ENCODE measurements around the gene AKTIP. TPM values are rescaled to one million over a fixed set of nuclear protein-coding genes. Genes with fewer than 3 reads are reported as not detected.

Gene AKTIP
- total and polyA plus RNA-seq, 9 of the 15 experiments (the other 6 are each of a cell fraction or from before 2014, with no cell fraction given) = 3.0 to 10.7 (median 4.4) TPM

DNA sequence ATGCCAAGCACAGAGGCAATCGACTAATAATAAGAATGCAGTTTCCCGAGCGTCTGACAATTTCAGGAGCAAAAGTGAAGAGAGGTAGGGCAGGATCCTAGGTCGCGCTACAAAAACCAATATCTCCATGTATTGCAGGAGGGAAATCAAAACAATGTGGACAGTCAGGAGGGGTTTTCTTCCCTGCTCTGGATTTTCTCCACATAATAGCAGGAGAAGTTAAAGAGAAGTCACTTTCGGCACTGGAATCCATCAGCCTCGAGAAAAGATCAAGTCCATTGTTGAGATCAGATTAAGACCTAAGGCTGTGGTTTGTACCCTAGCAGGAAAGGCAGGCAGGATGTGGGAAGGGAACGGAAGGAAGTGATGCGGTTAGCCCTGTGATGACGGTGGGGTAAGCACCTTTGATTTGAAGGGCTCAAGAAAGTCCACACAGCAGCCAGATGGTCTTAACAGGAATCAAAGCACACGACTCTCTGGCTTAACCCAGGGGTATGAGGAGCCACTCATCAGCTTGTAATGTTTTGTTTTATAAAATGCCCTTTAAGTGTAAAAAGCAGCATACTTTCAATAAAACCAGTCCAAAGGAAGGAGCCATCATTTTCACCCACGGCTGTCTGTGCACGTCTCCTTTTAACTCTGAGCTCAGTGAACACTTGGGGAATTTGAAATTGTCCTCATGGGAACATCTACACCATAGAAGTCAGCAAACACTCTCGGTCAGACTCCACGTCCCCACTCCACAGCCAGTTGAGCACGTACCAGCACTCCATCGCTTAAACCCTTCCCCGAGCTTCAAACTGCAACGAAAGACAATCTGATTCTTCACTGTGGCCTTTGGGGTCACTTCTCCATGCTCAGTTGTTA is 15.8 kb upstream of the AKTIP start (continued):
- TF ChIP-seq, protein P1, sequence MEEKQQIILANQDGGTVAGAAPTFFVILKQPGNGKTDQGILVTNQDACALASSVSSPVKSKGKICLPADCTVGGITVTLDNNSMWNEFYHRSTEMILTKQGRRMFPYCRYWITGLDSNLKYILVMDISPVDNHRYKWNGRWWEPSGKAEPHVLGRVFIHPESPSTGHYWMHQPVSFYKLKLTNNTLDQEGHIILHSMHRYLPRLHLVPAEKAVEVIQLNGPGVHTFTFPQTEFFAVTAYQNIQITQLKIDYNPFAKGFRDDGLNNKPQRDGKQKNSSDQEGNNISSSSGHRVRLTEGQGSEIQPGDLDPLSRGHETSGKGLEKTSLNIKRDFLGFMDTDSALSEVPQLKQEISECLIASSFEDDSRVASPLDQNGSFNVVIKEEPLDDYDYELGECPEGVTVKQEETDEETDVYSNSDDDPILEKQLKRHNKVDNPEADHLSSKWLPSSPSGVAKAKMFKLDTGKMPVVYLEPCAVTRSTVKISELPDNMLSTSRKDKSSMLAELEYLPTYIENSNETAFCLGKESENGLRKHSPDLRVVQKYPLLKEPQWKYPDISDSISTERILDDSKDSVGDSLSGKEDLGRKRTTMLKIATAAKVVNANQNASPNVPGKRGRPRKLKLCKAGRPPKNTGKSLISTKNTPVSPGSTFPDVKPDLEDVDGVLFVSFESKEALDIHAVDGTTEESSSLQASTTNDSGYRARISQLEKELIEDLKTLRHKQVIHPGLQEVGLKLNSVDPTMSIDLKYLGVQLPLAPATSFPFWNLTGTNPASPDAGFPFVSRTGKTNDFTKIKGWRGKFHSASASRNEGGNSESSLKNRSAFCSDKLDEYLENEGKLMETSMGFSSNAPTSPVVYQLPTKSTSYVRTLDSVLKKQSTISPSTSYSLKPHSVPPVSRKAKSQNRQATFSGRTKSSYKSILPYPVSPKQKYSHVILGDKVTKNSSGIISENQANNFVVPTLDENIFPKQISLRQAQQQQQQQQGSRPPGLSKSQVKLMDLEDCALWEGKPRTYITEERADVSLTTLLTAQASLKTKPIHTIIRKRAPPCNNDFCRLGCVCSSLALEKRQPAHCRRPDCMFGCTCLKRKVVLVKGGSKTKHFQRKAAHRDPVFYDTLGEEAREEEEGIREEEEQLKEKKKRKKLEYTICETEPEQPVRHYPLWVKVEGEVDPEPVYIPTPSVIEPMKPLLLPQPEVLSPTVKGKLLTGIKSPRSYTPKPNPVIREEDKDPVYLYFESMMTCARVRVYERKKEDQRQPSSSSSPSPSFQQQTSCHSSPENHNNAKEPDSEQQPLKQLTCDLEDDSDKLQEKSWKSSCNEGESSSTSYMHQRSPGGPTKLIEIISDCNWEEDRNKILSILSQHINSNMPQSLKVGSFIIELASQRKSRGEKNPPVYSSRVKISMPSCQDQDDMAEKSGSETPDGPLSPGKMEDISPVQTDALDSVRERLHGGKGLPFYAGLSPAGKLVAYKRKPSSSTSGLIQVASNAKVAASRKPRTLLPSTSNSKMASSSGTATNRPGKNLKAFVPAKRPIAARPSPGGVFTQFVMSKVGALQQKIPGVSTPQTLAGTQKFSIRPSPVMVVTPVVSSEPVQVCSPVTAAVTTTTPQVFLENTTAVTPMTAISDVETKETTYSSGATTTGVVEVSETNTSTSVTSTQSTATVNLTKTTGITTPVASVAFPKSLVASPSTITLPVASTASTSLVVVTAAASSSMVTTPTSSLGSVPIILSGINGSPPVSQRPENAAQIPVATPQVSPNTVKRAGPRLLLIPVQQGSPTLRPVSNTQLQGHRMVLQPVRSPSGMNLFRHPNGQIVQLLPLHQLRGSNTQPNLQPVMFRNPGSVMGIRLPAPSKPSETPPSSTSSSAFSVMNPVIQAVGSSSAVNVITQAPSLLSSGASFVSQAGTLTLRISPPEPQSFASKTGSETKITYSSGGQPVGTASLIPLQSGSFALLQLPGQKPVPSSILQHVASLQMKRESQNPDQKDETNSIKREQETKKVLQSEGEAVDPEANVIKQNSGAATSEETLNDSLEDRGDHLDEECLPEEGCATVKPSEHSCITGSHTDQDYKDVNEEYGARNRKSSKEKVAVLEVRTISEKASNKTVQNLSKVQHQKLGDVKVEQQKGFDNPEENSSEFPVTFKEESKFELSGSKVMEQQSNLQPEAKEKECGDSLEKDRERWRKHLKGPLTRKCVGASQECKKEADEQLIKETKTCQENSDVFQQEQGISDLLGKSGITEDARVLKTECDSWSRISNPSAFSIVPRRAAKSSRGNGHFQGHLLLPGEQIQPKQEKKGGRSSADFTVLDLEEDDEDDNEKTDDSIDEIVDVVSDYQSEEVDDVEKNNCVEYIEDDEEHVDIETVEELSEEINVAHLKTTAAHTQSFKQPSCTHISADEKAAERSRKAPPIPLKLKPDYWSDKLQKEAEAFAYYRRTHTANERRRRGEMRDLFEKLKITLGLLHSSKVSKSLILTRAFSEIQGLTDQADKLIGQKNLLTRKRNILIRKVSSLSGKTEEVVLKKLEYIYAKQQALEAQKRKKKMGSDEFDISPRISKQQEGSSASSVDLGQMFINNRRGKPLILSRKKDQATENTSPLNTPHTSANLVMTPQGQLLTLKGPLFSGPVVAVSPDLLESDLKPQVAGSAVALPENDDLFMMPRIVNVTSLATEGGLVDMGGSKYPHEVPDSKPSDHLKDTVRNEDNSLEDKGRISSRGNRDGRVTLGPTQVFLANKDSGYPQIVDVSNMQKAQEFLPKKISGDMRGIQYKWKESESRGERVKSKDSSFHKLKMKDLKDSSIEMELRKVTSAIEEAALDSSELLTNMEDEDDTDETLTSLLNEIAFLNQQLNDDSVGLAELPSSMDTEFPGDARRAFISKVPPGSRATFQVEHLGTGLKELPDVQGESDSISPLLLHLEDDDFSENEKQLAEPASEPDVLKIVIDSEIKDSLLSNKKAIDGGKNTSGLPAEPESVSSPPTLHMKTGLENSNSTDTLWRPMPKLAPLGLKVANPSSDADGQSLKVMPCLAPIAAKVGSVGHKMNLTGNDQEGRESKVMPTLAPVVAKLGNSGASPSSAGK (IDR thresholded peaks at IDR 0.05) = 0 out of 2 replicates have a peak, but pooled peaks have one; percentile 26
- TF ChIP-seq EP300 (IDR thresholded peaks at IDR 0.05; ENCODE audit: low read length) = peak; percentile 40; the same call in 1 of the 2 replicates
- TF ChIP-seq ARID1B (IDR thresholded peaks at IDR 0.05) = peak; percentile 47; the same call in 1 of the 2 replicates
- TF ChIP-seq, protein P2, sequence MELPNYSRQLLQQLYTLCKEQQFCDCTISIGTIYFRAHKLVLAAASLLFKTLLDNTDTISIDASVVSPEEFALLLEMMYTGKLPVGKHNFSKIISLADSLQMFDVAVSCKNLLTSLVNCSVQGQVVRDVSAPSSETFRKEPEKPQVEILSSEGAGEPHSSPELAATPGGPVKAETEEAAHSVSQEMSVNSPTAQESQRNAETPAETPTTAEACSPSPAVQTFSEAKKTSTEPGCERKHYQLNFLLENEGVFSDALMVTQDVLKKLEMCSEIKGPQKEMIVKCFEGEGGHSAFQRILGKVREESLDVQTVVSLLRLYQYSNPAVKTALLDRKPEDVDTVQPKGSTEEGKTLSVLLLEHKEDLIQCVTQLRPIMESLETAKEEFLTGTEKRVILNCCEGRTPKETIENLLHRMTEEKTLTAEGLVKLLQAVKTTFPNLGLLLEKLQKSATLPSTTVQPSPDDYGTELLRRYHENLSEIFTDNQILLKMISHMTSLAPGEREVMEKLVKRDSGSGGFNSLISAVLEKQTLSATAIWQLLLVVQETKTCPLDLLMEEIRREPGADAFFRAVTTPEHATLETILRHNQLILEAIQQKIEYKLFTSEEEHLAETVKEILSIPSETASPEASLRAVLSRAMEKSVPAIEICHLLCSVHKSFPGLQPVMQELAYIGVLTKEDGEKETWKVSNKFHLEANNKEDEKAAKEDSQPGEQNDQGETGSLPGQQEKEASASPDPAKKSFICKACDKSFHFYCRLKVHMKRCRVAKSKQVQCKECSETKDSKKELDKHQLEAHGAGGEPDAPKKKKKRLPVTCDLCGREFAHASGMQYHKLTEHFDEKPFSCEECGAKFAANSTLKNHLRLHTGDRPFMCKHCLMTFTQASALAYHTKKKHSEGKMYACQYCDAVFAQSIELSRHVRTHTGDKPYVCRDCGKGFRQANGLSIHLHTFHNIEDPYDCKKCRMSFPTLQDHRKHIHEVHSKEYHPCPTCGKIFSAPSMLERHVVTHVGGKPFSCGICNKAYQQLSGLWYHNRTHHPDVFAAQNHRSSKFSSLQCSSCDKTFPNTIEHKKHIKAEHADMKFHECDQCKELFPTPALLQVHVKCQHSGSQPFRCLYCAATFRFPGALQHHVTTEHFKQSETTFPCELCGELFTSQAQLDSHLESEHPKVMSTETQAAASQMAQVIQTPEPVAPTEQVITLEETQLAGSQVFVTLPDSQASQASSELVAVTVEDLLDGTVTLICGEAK (IDR thresholded peaks at IDR 0.05) = peak; percentile 72
- TF ChIP-seq, protein P2 (CRISPR knock-in tag; IDR thresholded peaks at IDR 0.05) = no peak
- peak; percentile 46; the same call in 1 of the 2 replicates for TF ChIP-seq LEF1 (IDR thresholded peaks at IDR 0.05)
